ENCODE data around the gene CASZ1. TPM values are rescaled to one million over a fixed set of nuclear protein-coding genes. Genes with fewer than 3 reads are reported as not detected.

The CASZ1 gene
- total RNA-seq, 1 experiment from 2014 or later, result 11.1 TPM

DNA sequence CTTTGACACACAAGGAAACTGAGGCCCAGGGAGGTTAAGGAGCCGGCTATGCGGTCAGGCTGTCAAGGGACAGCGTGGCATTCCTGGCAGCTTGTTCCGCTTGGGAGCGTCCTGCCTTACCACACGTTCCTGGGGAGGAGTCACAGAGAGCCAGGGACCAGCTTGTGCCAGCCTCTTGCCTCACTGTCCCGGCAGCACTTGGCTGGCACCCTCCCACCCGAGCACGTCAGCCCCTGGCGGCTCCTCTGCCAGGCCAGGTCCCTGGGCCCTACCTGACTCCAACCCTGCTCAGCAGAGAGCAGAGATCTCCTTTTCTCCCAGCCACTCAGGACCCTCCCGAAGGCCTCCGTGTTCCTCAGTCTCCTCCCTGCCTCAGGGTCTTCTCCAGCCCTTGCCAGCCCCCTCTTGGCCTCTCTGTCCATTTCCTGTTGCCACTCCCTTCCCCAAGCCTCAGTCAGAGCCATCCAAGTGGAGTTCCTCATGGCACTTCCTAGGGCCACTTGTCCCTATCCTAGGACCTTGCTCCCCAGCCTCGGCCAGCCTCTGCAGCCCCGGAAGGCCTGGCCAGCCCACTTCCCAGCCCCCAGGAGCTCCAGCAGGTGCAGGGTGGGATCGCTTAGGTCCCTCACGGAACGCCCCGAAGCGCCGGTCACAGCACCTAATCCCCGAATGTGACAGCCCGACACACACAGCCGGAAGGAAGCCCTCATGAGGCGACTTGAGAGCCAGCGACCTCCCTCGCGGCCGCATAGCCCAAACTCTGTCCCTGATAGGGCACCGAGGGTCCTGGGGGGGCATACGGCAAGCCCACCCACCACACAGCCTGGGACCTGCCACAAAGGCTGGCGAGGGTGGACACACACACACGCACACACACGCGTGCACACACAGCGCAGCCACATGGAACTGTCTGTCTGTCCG, 130.3 kb downstream of the CASZ1 start:
- BruUV-seq (replicated peaks), result no TSS peak
- CTCF ChIA-PET, result no interaction called here

DNA sequence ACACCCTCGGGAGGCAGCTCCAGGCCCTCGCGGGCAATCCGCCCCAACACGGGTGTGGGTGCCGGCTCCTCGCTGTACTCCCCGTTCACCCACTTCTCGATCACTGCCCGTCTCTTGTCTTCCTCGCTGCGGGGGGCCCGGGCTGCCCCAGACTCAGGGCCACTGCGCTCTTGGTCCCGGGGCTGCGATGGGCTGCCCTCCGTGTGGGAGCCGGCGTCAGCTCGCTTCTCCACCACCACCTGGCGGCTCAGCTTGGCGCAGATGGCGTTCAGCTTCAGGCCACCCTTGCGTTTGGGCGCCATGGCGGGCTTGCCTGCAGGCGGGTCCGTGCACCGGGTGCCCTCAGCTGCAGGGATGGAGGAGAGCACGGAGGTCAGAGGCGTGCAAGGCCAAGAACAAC, 131.2 kb downstream of the CASZ1 start:
- ChIA-PET POLR2A (interaction anchor here (0.5 kb wide), 1 partner anchor 215 kb away, joined by 3 read pairs; no protein-coding TSS in a partner anchor), CTCF (interaction anchor here (1.2 kb wide), 1 partner anchor 157 kb away, joined by 3 read pairs; no protein-coding TSS in a partner anchor)
- Mint-ChIP-seq H3K36me3 (ENCODE audit: insufficient read depth, unreplicated experiment) (peaks cover 6% of the 10 kb centered on the region), H3K27me3 (ENCODE audit: insufficient read depth, unreplicated experiment) (no peaks in the 10 kb centered on the region), H3K9me3 (ENCODE audit: unreplicated experiment) (no peaks in the 10 kb centered on the region), H3K4me1 (ENCODE audit: insufficient read depth, unreplicated experiment) (no peaks in the 10 kb centered on the region), H3K4me3 (ENCODE audit: unreplicated experiment) (no peak overlapping the region), H3K27ac (ENCODE audit: low read depth, unreplicated experiment) (no peak overlapping the region)
- intact Hi-C loops (cut with micrococcal nuclease), result no loop called here
- no peak for DNase-seq (ENCODE audit: unreplicated experiment)
- TF ChIP-seq, protein P1, sequence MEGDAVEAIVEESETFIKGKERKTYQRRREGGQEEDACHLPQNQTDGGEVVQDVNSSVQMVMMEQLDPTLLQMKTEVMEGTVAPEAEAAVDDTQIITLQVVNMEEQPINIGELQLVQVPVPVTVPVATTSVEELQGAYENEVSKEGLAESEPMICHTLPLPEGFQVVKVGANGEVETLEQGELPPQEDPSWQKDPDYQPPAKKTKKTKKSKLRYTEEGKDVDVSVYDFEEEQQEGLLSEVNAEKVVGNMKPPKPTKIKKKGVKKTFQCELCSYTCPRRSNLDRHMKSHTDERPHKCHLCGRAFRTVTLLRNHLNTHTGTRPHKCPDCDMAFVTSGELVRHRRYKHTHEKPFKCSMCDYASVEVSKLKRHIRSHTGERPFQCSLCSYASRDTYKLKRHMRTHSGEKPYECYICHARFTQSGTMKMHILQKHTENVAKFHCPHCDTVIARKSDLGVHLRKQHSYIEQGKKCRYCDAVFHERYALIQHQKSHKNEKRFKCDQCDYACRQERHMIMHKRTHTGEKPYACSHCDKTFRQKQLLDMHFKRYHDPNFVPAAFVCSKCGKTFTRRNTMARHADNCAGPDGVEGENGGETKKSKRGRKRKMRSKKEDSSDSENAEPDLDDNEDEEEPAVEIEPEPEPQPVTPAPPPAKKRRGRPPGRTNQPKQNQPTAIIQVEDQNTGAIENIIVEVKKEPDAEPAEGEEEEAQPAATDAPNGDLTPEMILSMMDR (IDR thresholded peaks at IDR 0.05; ENCODE audit: unreplicated experiment), result no peak
- no TSS peak for BruUV-seq (replicated peaks)

More for the DNA sequence above, 130.3 kb downstream of the CASZ1 start:
- POLR2A ChIA-PET, result interaction anchor here (0.6 kb wide), 1 partner anchor 236 kb away, joined by 3 read pairs; the partner anchor contains the start of gene CENPS
- TF ChIP-seq, protein P1 (IDR thresholded peaks at IDR 0.05; ENCODE audit: unreplicated experiment), result no peak
- DNase-seq (ENCODE audit: unreplicated experiment), result peak; percentile 30
- no peak overlapping the region for H3K4me3 Mint-ChIP-seq (ENCODE audit: unreplicated experiment)
- no peaks in the 10 kb centered on the region for H3K27me3 Mint-ChIP-seq (ENCODE audit: insufficient read depth, unreplicated experiment)
- intact Hi-C loops (cut with micrococcal nuclease), result no loop called here
- no peak overlapping the region for H3K27ac Mint-ChIP-seq (ENCODE audit: low read depth, unreplicated experiment)
- peaks cover 6% of the 10 kb centered on the region for H3K36me3 Mint-ChIP-seq (ENCODE audit: insufficient read depth, unreplicated experiment)
- no peaks in the 10 kb centered on the region for H3K9me3 Mint-ChIP-seq (ENCODE audit: unreplicated experiment)
- no peaks in the 10 kb centered on the region for H3K4me1 Mint-ChIP-seq (ENCODE audit: insufficient read depth, unreplicated experiment)

DNA sequence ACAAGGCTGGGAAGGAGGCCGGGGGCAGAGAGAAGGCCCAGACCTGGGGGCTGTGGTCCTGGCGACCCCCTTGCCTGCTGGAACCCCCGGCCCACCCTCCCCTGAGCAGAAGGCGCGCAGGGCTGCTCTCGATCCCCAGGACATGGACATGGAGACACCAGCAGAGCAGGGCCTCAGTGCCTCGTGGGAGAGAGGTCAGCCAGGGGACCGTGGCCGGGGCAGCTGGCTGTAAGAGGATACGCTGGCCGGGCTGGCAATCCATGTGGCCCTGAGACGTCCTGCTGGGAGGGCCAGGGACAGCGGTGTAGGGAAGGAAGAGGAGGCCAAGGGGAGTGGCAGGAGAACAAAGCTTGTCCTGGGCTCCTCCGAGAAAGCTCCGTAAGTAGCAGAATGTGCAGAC, 132.2 kb downstream of the CASZ1 start:
- BruUV-seq (replicated peaks), result no TSS peak
- intact Hi-C loops (cut with micrococcal nuclease), result no loop called here

DNA sequence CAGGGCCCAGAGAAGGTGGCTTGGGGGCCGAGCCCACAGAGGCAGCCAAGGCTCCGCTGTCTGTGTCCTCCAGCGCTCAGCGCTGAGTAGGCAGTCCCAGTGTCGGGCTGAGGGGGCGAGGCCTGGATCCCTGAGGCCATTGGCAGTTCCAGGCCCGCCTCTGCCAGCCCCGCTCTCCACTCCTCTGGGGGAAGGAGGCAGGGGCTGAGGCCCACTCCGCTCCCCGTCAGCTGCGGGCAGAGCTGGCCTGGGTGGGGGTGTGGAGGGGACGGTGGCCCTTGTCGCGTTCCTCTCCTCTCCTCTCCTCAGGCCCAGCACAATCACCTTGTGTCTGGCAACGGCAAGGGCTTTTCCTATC, 132.8 kb downstream of the CASZ1 start:
- TF ChIP-seq, protein P1 (IDR thresholded peaks at IDR 0.05; ENCODE audit: unreplicated experiment), result no peak
- Mint-ChIP-seq H3K27me3 (ENCODE audit: insufficient read depth, unreplicated experiment) (no peaks in the 10 kb centered on the region), H3K9me3 (ENCODE audit: unreplicated experiment) (no peaks in the 10 kb centered on the region), H3K36me3 (ENCODE audit: insufficient read depth, unreplicated experiment) (peaks cover 6% of the 10 kb centered on the region), H3K4me1 (ENCODE audit: insufficient read depth, unreplicated experiment) (no peaks in the 10 kb centered on the region), H3K4me3 (ENCODE audit: unreplicated experiment) (no peak overlapping the region), H3K27ac (ENCODE audit: low read depth, unreplicated experiment) (no peak overlapping the region)
- intact Hi-C loops (cut with micrococcal nuclease), result no loop called here
- BruUV-seq (replicated peaks), result no TSS peak
- ChIA-PET POLR2A (no interaction called here), CTCF (no interaction called here)
- DNase-seq (ENCODE audit: unreplicated experiment), result no peak

More for the DNA sequence above, 132.2 kb downstream of the CASZ1 start:
- H3K9me3 Mint-ChIP-seq (ENCODE audit: unreplicated experiment), result no peaks in the 10 kb centered on the region
- POLR2A ChIA-PET, result no interaction called here
- no peak overlapping the region for H3K4me3 Mint-ChIP-seq (ENCODE audit: unreplicated experiment)
- TF ChIP-seq, protein P1 (IDR thresholded peaks at IDR 0.05; ENCODE audit: unreplicated experiment), result no peak
- DNase-seq (ENCODE audit: unreplicated experiment), result no peak
- no peaks in the 10 kb centered on the region for H3K27me3 Mint-ChIP-seq (ENCODE audit: insufficient read depth, unreplicated experiment)
- peaks cover 6% of the 10 kb centered on the region for H3K36me3 Mint-ChIP-seq (ENCODE audit: insufficient read depth, unreplicated experiment)
- H3K27ac Mint-ChIP-seq (ENCODE audit: low read depth, unreplicated experiment), result no peak overlapping the region
- H3K4me1 Mint-ChIP-seq (ENCODE audit: insufficient read depth, unreplicated experiment), result no peaks in the 10 kb centered on the region
- CTCF ChIA-PET, result no interaction called here

Measured in MCF 10A (cell line).